GM21360 (cell line): ENCODE data around the gene CFAP221.

ENCODE experiments used
- ATAC-seq: cut with Tn5 transposase; IDR thresholded peaks from one replicate; pipeline ENCODE4 v1.9.1; 2021; ENCODE audit warnings: mild to moderate bottlenecking, moderate library complexity; ENCODE audit not compliant: unreplicated experiment

Gene CFAP221

DNA sequence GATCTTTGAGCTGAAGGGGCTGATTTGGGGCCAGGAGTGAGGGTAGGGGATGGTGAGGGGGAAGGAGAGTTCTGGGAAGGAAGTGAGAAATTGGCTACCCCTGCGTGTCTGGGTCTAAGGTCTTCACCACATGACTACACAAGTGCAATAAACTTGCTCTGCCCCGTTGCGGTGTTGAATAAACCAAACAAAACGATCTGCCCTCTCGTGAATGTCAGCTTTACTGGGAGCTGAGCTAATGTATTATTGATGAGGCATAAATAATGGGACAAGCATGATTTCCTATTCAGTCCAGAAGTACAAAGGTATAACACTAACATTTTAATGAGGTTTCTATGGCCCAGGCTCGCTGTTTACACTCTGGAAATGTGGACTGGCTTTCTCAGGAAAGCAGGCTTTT lies 8.0 kb upstream of the CFAP221 start:
- no peak for ATAC-seq

DNA sequence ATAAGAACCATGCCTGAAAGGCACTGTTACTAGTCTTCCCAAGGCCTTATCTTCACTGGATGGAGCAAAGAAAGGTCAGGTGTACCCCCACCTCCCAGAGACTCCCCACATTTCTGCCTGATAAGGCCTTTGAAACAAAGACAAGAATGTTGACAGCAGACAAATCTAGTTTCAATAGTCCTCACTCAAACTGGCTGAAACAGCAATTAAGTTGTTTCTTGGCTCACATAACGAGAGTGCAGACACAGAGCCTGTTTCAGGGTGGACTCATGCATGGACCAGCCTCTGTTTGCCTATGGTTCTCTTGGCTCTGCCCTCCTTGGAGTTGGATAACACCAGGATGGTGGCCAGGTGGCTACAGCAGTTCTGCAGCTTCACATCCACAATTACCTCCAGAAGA lies 7.5 kb upstream of the CFAP221 start:
- no peak for ATAC-seq

DNA sequence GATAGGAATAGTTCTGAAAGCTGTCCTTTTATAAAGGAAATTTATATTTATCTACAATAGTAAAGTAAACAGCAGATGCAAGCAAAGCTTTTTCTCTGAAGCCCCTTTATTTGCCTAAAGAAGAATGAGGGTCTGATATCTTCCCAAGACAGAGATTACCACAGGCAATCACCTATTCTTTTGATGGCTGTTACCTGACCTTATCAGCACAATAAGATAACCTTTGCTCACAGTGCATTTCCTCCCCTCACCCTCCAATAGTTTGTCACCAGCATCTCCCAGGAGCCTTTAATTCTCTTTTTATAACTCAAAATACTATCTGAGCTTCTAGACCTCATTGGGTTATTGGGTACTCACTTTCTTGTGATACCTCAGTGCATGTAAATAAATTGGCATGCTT lies 6.5 kb upstream of the CFAP221 start:
- ATAC-seq: no peak

DNA sequence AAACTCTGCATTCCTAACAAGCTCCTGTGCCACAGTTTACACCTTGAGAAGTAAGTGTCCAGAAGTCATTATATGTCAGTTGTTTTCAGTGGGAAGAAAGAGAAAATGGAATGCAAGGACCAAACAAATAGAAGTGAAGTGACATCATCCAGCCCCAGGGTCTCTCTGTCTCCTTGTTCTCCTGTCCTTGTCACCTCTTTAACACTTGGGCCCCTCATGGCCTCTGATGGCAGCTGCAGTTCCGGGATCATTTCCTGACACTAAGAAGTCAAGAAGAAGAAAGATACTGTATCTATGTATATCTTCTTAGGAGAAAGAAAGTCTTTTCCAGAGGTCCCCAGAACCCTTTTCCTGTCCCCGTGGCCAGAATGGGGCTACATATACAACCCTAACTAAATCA lies 2.8 kb upstream of the CFAP221 start:
- ATAC-seq: no peak

DNA sequence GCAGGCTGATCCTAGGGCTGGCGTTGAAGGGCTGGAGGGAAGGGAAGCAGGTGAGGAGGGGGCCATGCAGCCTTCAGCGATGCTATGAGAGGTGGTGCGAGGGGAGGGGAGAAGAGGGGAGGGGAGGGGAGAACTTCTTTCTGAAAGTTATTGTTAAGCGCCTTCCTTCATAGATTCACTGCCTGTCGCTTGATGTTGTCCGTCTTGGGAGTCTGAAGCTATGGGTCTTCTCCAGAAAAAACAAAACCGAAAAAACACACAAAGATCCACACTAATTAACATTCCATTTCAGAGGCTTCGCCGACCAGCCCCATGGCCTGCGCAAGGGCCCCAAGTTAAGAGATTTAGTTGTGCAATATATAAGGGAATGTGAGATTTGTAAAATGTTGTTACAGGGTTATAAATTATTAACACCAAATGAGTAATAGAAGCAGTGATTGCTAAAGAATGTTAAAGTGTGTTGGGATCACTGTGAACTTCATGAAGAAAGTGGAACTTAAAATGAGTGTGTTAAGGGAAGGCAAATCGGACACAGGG lies 758 bp downstream of the CFAP221 start:
- ATAC-seq: no peak

DNA sequence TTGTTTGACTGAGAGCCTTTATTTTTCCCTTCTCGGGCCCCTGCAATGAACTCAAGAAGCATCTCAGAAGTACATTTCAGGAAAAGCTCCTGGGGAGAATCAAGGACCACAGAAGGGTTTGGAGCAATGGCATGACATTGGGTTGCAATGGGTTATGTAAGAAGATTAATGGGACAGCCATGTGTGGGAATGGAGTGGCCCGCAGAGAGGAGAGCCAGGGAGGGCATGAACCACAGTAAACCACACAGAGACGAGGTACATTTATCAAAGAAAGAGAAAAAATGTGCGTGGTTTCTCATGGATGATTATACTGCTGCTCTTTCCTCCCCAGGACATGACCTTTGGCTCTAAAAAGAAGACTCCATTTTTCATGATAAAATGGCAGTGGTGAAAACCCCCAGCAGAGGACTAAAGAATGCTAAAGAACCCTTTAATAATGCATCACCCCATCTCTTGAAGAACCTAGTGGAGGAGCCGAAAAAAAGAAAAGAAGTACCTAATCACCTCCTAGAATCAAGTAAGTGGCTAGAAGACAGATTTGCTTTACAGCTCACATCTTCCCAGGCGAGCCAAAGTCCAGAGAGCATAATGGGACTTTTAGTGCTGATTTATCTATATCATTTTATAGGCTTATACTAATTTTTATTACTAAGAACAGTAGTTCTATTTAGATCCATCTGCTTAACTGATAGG lies 1.7 kb downstream of the CFAP221 start:
- ATAC-seq: no peak

DNA sequence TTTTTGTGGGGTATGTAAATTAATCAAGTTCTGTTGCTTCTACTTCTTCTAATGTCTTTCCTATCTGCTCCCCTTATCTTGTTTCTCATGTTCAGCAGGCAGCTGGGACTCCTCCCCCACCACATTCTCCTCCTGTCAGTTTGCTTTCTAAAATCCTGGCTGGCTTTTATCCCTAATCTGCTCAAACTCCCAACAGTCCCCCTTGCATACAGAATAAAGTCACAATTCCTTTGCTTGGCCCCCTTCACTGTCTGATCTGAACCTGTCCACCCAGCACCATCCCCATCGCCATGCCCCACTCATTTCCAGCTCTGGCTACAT lies 2.2 kb downstream of the CFAP221 start:
- ATAC-seq: no peak

DNA sequence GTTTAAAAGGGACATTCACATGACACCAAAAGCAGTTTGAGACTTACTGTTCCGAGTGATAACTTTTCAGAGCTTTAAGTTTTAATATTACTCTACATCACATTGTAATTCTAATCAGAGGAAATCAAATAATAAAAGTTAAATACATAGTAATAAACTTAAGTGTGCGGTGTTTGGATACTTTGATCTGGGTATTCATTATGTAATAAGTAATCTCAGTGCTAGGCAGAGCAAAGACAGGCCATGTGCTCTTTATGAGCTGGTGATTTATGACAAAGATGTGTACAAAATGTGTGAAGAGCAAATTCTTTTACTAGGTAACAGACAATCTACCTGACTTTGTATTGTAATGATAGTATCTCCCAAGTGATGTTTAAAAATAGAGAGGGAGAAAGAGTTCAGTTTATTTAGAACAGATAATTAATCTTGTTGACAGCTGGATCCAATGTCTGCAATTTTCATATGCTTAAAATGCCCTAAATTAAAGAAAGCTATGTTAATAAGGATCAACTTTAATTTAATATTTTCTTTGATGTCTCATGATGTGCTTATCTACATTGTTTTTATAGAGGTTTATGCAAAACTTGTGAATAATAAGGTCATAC lies 4.4 kb downstream of the CFAP221 start:
- no peak for ATAC-seq

DNA sequence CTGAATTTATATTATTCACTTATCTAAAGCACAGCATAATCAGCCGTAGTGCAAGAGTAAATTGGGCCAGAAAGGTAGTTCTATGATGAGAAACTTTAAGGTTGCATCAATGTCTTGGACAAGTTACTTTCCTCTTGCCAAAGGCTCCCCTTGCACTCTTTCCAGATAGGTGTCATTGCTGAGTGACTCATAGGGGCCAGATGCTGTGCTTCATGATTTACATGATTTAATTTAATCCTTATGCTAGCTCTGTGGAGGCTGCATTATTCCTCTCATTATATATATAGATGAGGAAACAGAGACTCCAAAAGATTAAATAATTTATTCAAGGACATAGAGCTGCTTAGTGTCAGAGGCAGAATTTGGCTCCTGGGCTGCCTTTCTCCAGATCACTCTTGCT lies 5.0 kb downstream of the CFAP221 start:
- ATAC-seq: no peak

DNA sequence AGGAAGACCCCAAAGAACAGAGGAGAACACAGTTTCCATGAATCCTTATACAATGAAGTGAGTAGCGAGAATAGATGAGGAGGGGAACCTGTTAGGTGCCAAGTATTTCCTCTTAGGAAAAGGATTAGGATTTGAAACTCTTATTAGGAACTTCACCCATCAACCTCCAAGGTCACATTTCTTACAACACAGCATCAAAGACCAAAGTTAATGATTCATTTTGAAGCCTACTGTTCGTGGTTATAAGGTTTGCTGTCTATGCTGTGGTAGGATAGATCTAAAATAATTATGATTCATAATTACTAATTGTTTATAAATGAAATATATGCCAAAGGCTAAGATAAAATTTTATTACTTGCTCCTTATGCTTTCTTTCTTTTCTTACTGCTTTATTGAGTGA lies 6.1 kb downstream of the CFAP221 start:
- ATAC-seq: no peak

DNA sequence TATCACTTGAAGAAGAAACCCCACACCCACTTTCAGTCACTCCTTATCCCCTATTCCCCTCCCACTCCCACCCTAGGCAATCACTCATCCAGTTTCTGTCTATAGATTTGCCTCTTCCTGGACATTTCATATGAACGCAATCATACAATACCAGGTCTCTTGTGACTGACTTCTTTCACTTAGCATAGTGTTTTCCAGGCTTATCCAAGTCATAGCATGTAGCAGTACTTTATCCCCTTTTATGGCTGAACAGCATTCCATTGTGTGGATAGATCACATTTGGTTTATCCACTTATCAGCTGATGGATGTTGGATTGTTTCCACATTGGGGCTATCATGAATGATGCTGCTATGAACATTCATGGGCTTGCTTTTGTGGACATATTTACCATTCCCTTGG lies 6.6 kb downstream of the CFAP221 start:
- ATAC-seq: no peak

DNA sequence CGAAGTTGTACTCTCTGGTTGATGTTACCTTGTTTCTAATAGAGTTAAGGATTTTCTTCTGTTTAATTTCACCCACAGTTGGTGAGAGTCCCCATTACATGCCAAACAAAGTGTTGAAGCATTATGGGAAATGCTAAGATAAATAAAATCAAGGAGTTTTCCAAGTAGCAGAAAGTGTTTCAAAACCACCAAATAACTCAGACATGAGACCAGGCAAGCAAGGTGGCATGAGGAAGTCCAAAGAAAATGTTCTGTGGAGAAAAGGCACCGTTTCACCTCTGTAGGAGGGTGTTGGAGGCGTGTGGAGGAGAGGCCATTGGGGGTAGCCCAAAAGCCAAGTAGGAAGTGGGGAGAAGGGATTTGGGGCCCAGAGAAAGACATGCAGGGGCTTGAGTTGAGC lies 8.7 kb downstream of the CFAP221 start:
- no peak for ATAC-seq

DNA sequence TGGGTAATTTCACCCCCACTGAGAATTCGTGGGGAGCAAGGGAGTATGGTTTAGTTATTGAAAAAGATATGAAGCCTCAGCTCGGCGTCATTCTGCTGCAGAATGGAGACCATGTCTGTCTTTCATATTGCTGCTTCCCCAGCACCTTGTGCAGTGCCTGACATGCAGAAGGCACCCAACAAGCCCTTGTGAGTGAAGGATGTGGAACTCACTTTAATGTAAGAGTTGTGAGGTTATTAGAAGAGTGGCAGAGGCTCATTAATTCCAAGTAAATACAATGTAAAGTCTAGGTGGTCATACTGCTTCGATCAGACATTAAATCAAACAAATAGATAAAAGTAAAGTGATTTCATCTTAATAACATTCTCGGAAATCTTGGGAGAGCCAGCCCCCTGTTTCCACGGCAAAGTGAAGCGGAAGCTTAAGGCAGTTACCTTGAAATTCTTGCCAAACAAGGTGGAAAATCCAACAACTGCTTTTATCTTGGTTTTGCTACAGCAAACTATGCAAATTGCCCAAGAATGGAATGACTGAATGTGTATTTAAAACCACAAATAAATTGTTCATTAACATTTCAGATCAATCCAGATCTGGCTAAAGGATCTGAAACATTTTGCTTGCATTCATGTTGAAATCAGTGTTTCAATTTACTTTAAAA lies 9.6 kb downstream of the CFAP221 start:
- no peak for ATAC-seq

DNA sequence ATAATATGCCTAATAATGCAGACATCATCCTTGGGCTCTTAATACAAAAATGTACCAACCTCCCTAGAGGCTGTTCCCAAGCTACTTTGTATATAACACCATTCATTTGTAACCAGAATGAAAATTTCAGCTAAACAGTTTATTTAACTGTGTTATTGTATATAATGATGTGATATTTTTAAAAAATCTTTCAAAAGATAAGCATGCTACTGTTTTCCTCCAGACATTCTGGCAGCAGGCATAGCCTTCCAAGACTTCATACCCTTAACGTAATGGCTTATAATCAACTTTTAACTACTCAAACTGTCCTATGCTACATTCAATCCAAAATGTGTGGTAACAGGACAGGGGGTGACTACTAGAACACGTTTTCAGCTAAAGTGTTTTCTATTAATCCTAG lies 21.2 kb downstream of the CFAP221 start:
- no peak for ATAC-seq

DNA sequence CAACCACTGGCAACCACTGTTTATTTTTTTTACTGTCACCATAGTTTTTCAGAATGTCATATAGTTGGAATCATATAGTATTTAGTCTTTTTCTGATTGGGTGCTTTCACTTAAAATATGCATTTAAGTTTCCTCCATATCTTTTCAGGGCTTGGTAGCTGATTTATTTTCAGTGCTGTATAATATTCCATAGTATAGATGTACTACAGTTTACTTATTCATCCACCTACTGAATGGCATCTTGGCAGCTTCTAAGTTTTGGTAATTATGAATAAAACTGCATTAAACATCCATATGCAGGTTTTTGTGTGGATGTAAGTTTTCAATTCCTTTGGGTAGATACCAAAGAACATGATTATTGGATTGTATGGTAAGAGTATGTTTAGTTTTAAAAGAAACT lies 23.0 kb downstream of the CFAP221 start:
- no peak for ATAC-seq

DNA sequence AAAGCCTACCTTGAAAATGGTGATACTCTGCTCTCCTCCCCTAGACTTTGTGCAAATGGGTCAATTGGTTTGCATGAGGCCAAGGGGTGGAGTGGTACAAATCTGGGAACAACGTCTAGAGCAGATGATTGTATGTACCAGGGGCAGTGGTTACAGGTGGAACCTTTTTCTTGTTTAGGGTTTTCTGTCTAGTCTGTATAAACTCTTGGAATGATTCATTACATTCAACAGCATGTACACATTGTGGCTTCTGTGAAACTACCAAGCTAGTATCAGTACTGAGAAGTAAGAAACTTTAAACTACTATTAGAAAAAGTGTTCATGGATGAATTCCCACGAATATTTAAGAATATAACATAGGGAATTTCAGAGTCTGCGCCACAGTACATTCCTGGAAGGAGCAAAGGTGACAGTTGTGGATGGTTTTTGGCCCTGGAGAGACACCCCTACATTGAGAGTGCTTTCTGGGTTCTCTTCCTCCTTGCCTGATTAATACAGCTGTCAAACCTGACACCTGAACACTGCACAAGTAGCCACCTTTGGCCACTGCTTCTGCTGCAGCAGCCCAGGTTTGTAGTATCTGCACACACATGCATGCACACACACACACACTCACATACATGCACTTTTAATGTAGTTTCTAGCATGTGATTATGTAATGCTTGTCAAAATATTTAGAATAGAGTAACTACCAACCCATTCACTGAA lies 30.0 kb downstream of the CFAP221 start:
- ATAC-seq: peak; percentile 97

DNA sequence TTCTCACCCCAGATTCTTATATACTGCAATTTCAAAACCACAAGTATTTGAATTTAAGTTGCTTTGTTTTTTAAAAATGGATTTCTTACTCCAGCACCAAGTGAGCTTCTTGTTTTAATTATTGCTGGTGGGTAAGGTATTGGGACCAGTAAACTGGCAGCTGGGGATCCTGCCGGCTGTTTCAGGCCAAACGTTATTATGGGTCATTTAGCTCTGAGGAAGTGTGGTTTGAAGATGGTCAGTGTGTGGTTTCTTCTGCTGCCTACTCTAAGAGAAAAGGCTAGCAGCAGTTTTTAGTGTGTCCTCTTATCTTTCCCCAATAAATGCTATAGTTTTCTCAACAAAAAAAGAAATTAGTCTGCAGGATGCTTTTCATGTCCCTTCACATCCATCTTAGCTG lies 30.6 kb downstream of the CFAP221 start:
- ATAC-seq: no peak

DNA sequence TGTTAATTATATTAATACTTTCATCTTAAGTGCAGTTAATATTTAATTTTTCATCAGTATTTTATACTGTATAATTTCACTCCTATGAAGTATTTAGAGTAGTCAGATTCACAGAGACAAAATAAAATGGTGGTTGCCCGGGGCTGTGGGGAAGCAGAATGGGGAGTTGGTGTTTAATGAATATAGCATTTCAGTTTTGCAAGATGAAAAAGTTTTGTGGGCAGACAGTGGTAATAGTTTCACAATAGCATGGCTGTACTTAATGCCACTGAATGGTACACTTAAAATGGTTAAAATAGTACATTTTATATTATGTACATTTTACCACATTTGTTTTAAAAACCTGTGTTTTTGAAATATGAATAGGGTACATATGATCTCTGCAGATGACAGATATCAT lies 31.2 kb downstream of the CFAP221 start:
- no peak for ATAC-seq

DNA sequence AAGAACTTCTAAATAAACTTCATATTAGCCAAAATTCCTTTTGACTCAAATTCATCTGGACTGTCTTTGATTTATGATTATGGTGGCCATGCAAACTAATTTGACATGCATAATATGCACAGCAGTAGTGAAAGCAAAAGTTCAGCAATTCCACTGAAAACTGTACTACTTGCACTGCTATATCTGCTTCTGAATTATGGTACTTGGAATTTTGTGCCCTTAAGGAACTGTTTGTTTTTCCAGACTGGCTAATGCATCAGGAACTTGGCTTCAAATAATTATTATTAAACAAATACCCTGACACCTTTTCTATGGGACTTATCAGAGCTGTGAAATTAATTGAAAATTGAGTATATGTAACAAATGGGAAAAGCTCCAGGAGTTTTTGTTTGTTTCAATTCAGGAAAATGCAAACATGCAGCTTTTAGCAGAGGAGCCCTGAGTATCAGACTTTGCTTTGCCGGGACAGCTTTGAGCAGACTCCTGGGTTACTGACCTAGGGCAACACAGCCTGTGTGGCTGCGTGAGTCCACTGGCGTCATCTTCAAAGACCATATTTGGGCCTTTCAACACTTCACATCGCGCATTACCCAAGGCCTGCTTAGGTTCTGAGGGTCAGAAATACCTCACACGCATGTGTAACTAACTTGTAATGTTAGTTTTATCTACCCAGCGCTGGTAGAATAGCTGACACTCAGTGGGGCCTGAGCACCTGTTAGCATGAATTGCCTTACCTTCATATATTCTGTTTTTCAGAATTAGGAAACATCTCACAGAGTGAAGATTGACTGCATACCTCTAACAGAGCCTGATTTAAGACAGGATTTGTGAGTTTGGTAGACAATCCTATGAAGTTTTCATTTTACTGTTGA lies 35.4 kb downstream of the CFAP221 start:
- ATAC-seq: no peak

DNA sequence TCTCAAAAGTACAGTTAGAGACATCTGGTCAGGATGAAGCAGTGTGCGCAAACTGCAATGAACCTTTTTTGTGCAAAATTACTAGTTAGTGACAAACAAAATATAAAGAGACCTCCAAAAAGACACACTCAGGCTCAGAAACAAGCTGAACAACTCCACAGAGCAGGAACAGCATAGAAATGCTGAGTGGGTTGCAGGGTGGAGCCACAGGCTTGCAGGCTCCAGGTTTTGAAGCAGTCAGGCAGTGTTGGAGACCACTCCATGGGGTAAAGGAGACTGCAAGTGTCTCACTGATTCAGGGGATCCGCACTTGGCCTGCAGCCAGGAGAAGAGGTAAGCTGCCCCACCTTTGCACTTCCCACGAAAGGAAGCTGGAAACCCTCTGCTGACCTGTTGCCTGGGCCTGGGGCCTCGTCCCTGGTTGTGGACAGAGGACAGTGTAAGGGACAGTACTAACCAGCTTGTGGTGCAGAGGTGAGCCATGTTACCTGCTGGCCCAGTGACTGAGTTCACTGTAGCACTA lies 36.4 kb downstream of the CFAP221 start:
- ATAC-seq: no peak

DNA sequence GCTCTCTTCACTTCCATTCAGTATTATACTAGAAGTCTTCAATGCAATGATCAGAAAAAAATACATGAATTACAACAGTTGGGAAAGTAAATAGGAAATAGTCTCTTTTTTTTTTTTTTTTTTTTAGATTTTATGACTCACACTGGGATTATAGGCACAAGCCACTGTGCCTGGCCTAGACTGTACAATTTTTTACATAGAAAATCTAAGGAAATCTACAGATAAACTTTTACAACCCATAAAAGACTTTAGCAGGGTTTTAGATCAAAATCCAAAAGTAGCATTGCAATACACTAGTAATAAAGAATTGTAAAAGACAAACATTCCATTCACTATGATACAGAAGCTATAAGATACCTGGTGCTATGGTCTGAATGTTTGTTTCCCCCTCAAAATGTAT lies 39.0 kb downstream of the CFAP221 start:
- no peak for ATAC-seq
